K562 (cell line): ENCODE measurements around the gene CERS5. TPM values are rescaled to one million over a fixed set of nuclear protein-coding genes. Genes with fewer than 3 reads are reported as not detected.
A peak's percentile ranks its signal among the peaks of the same experiment; 100 is the strongest.

Experiments used
- ATAC-seq: fragments of 200-7000 bp; cut with Tn5 transposase; 3 replicates; pipeline ENCODE4 v1.9.1; 2020; ENCODE audit warnings: moderate library complexity
- BruUV-seq: library from RNA; stranded (reverse); fragments of 400-500 nt; replicated peaks from 2 replicates; lab custom pipeline; 2021; lab: Mats Ljungman, UMichigan
- CTCF ChIA-PET: fragments of 300-600 bp; formaldehyde crosslinking; extraction: SDS; loops from one replicate; lab custom pipeline; 2021; ENCODE audit warnings: low intra/inter-chr PET ratio; lab: Yijun Ruan, JAX
- POLR2A ChIA-PET: fragments of 300-600, 350-650 bp; sonication (Branson Sonifier 250); formaldehyde crosslinking; extraction: SDS; loops from one replicate; lab custom pipeline; 2021; ENCODE audit warnings: antibody characterized with exemption, inconsistent platforms; lab: Yijun Ruan, JAX
- DNase-seq, 4 experiments: peaks; one replicate each; pipeline versions ENCODE4 v3.0.0 to v3.0.0-alpha.2; 2011 to 2018; ENCODE audit warnings: low spot score in 3 of 4, mixed read lengths in 3 of 4; ENCODE audit errors: extremely low read depth in 1 of 4
- FAIRE-seq: peaks from 2 replicates; lab custom pipeline; 2011; peaks lifted over from hg19 to GRCh38; lab: Jason Lieb, UNC
- H2AFZ ChIP-seq: 2 replicates; pipeline ENCODE4 v1.6.0; 2011; ENCODE audit warnings: low read depth, low read length, control low read depth, inconsistent platforms
- H3K27ac ChIP-seq: fragments of 200-600 bp; 3 replicates; pipeline ENCODE4 v1.8.0; 2011; ENCODE audit warnings: low read depth, mild to moderate bottlenecking, control low read depth, inconsistent platforms, low read length, moderate library complexity, mixed read lengths; ENCODE audit errors: extremely low read depth
- H3K27me3 ChIP-seq, 2 experiments: fragments of 300-600 bp in 1 of 2; 2 replicates in 1 of 2; 3 replicates in 1 of 2; pipeline versions ENCODE4 v1.6.0 to v1.8.0; 2011; ENCODE audit warnings: inconsistent platforms in 2 of 2, low read length in 2 of 2, mild to moderate bottlenecking in 1 of 2, mixed read lengths in 1 of 2, moderate library complexity in 1 of 2; ENCODE audit not compliant: control insufficient read depth in 2 of 2, insufficient read depth in 2 of 2
- H3K36me3 ChIP-seq: fragments of 300-600 bp; 3 replicates; pipeline ENCODE4 v1.8.0; 2011; ENCODE audit warnings: mild to moderate bottlenecking, low read length, inconsistent platforms; ENCODE audit not compliant: control insufficient read depth, insufficient read depth
- H3K4me1 ChIP-seq, 2 experiments: fragments of 200-600 bp in 1 of 2; replicated peaks in 1 of 2; 2 replicates in 1 of 2; 3 replicates in 1 of 2; pipeline versions ENCODE4 v1.5.1 to v1.8.0; 2011; ENCODE audit warnings: inconsistent platforms in 2 of 2, low read length in 2 of 2, mild to moderate bottlenecking in 1 of 2, mixed read lengths in 1 of 2, moderate library complexity in 1 of 2; ENCODE audit not compliant: control insufficient read depth in 2 of 2, insufficient read depth in 2 of 2
- H3K4me2 ChIP-seq: 2 replicates; pipeline ENCODE4 v1.6.1; 2011; ENCODE audit warnings: low read length, control low read depth, inconsistent platforms, mixed read lengths; ENCODE audit not compliant: insufficient read depth
- H3K4me3 ChIP-seq: fragments of 200-600 bp; sonication (generic), shearing (Covaris generic); 2 replicates; pipeline ENCODE4 v1.5.1; 2016; ENCODE audit warnings: control low read depth, inconsistent platforms
- H3K79me2 ChIP-seq: fragments of 200-600 bp; 3 replicates; pipeline ENCODE4 v1.8.0; 2011; ENCODE audit warnings: low read length, inconsistent platforms; ENCODE audit not compliant: control insufficient read depth, insufficient read depth
- H3K9ac ChIP-seq, 2 experiments: 2 replicates each; pipeline versions ENCODE4 v1.6.0 to v1.6.1; 2011; ENCODE audit warnings: low read depth in 2 of 2, low read length in 2 of 2, control low read depth in 1 of 2, inconsistent platforms in 1 of 2, mild to moderate bottlenecking in 1 of 2, mixed read lengths in 1 of 2; ENCODE audit not compliant: insufficient read depth in 1 of 2
- H3K9me1 ChIP-seq: one replicate; pipeline ENCODE4 v1.6.0; 2011; ENCODE audit warnings: inconsistent platforms, mild to moderate bottlenecking, low read length, moderate library complexity; ENCODE audit not compliant: control insufficient read depth, insufficient read depth
- H3K9me3 ChIP-seq: replicated peaks from 2 replicates; pipeline ENCODE4 v1.5.1; 2011; ENCODE audit warnings: low read depth, low read length, inconsistent platforms; ENCODE audit not compliant: control insufficient read depth, insufficient read depth
- H4K20me1 ChIP-seq: replicated peaks from 2 replicates; pipeline ENCODE4 v1.6.1; 2011; ENCODE audit warnings: low read length, inconsistent platforms, mixed read lengths; ENCODE audit not compliant: control insufficient read depth, insufficient read depth
- ASH1L ChIP-seq: fragments of 450-650 bp; IDR thresholded peaks from 2 replicates; pipeline ENCODE4 v1.6.1; 2018; ENCODE audit warnings: borderline replicate concordance, mild to moderate bottlenecking, low read depth; ENCODE audit not compliant: partially characterized antibody
- HMBOX1 ChIP-seq: sonication (generic); IDR thresholded peaks from 2 replicates; pipeline ENCODE4 v1.6.1; 2016
- KLF16 ChIP-seq: IDR thresholded peaks from 2 replicates; pipeline ENCODE4 v1.6.1; 2016; ENCODE audit warnings: antibody characterized with exemption
- MLLT1 ChIP-seq, 2 experiments: fragments of 450-650 bp; IDR thresholded peaks; 2 replicates each; pipeline ENCODE4 v1.6.1; 2016
- RB1 ChIP-seq: fragments of 450-650 bp; IDR thresholded peaks from 2 replicates; pipeline ENCODE4 v1.6.1; 2017; ENCODE audit warnings: low read depth, mild to moderate bottlenecking
- RCOR1 ChIP-seq, 2 experiments: IDR thresholded peaks; 2 replicates each; pipeline ENCODE4 v1.6.1; 2012; ENCODE audit warnings: low read depth in 2 of 2, low read length in 2 of 2, borderline replicate concordance in 1 of 2, improper control_type of control experiment in 1 of 2
- SMARCC2 ChIP-seq: fragments of 450-650 bp; IDR thresholded peaks from 2 replicates; pipeline ENCODE4 v1.6.1; 2017; ENCODE audit warnings: antibody characterized with exemption, moderate library complexity, mild to moderate bottlenecking, low read depth
- SMC3 ChIP-seq: conservative IDR thresholded peaks from 2 replicates; pipeline ENCODE4 v1.6.1; 2011; ENCODE audit warnings: low read depth, low read length, improper control_type of control experiment; ENCODE audit not compliant: insufficient read depth
- ZNF263 ChIP-seq: sonication (generic); formaldehyde crosslinking; IDR thresholded peaks from 2 replicates; pipeline ENCODE4 v1.8.0; 2022; ENCODE audit warnings: mild to moderate bottlenecking, missing genetic modification reagents, borderline replicate concordance
- WGBS: fragments of 100-300 bp; shearing (Covaris generic); methylation state at CpG from one replicate; pipeline ENCODE4 v1.1.6; 2016; ENCODE audit warnings: low coverage, mixed read lengths; ENCODE audit not compliant: insufficient coverage; ENCODE audit errors: missing lambda C conversion rate; 5-methylcytosine and 5-hydroxymethylcytosine counted together
- in situ Hi-C: fragments of 300-500 bp; cut with MboI; formaldehyde crosslinking; loops from 4 replicates; pipeline ENCODE4 v1.15.0; 2018; ENCODE audit warnings: inconsistent platforms, mixed read lengths
- intact Hi-C: fragments of 100-400 bp; cut with micrococcal nuclease; formaldehyde crosslinking; loops from 2 replicates; pipeline ENCODE4 v1.14.2; 2022
- polyA plus RNA-seq, 8 experiments: library from polyadenylated mRNA; depleted of rRNA in 4 of 8; stranded (reverse) in 5 of 8; unstranded in 3 of 8; fragments of >200 nt; fragmentation: Nextera tagmentation in 2 of 8; fragmentation: Illumina TruSeq in 1 of 8; extraction: Ambion mirVana in 2 of 8; extraction: Trizol in 1 of 8; gene quantifications; 2 replicates each; pipeline versions ENCODE4 v1.2.1 to v1.2.3, GENCODE V29; 2011 to 2014; ENCODE audit warnings: inconsistent platforms in 1 of 8, missing spikeins in 1 of 8
- total RNA-seq, 7 experiments: library from RNA; depleted of rRNA in 6 of 7; stranded (reverse); fragments of >200 nt in 6 of 7; fragmentation: Illumina TruSeq in 2 of 7; extraction: Trizol in 2 of 7; gene quantifications; 2 replicates each; pipeline versions ENCODE4 v1.2.1 to v1.2.3, GENCODE V29; 2011 to 2021; ENCODE audit warnings: low replicate concordance in 1 of 7

CERS5 gene
- total and polyA plus RNA-seq, 9 of the 15 experiments (the other 6 are each of a cell fraction or from before 2014, with no cell fraction given) = 6.1 to 47.5 (median 17.8) TPM

DNA sequence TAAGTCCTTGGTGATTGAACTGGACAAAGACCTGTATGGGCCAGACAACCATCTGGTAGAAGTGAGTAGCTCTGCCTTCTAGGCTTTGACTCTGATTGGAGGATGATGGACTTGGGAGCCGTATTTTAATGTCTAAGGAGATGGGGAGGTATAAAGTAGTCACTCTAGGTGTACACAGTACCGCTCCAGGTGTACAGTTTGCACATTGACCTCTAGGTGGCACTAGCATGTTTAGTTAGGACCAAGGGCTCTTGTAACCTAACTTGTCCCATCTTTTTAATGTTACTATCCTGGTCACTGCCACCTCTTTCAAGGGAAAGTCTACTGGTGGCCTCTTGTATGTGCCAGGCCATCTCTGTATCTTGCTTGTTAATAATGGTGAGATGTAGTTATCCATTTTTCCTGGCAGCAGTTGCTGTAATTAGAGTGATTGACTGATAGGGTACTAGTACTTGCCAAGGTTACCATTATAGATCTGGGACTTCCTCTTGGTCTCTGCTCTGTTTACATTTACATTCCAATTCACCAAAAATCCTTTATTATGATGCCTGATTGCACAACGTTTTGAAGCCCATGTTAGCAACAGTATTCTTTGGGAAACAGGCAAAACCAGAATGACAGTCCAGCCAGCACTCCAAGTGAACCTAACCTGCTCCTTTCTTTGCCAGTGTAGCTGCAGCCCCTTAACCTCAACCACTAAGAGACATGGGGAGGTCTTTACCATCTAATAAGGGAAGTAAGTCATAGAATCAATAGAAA, 78.4 kb downstream of the CERS5 start (continued):
- no peak for TF ChIP-seq ZNF263 (CRISPR knock-in tag)
- peak; percentile 37; the same call in 1 of the 2 replicates for TF ChIP-seq RB1
- peak in 1 of 2 experiments; percentile 19; a peak in 1 of 4 replicates for TF ChIP-seq RCOR1 (IDR thresholded peaks at IDR 0.05; ENCODE audit: borderline replicate concordance in 1 of 2, low read depth in 2 of 2, low read length in 2 of 2)
- peak; percentile 48; the same call in 1 of the 2 replicates for TF ChIP-seq HMBOX1
- TF ChIP-seq SMARCC2 = no peak
- TF ChIP-seq SMC3 = peak; percentile 41; the same call in 1 of the 2 replicates
- TF ChIP-seq KLF16 = 0 out of 2 replicates have a peak, but pooled peaks have one; percentile 42

- ChIA-PET CTCF (interaction anchor here (0.5 to 2.3 kb wide), 4 partner anchors 24 to 227 kb away, joined by 3 to 24 read pairs (median 5); partner anchors contain the start of gene COX14), POLR2A (interaction anchor here (0.6 to 1.2 kb wide), 3 partner anchors 8 to 347 kb away, joined by 3 to 7 read pairs (median 4); partner anchors contain the start of gene TMBIM6)
- H3K4me1 ChIP-seq = peaks cover 5 to 12% of the 10 kb centered on the region in 2 experiments; a peak in 3 of 5 replicates
- peaks cover 5% of the 10 kb centered on the region for H4K20me1 ChIP-seq
- 74% methylated on average over 3 of the region's 3 CpGs for WGBS
- H3K36me3 ChIP-seq = peaks cover 65% of the 10 kb centered on the region
- no peak overlapping the region for H3K9ac ChIP-seq
- H3K9me1 ChIP-seq = no peaks in the 10 kb centered on the region
- in situ Hi-C loops (no loop called here), intact Hi-C loops (loop anchor here (1.0 to 5.0 kb wide), 2 partner anchors 87 to 674 kb away; partner anchors contain the start of gene ATF1)
- H2AFZ ChIP-seq = no peak overlapping the region
- no peaks in the 10 kb centered on the region for H3K9me3 ChIP-seq
- no peak overlapping the region for H3K4me3 ChIP-seq
- no TSS peak for BruUV-seq
- H3K4me2 ChIP-seq = no peak overlapping the region
- H3K79me2 ChIP-seq = peaks cover 10% of the 10 kb centered on the region
- no peak overlapping the region for H3K27ac ChIP-seq
- ATAC-seq (no peak), FAIRE-seq (no peak), DNase-seq (no peak)
- no peaks in the 10 kb centered on the region for H3K27me3 ChIP-seq
- TF ChIP-seq MLLT1 (IDR thresholded peaks at IDR 0.05) (no peak), ASH1L (no peak)
Measured at GRCh38 chr12:50087995-50088394, 79.2 kb downstream of the CERS5 start.
